GM12878 (cell line): ENCODE results near the gene TOMM34.

Source experiments
- CHD2 ChIP-seq: IDR thresholded peaks from 2 replicates; pipeline ENCODE4 v1.6.1; 2011; ENCODE audit warnings: low read depth, low read length, improper control_type of control experiment, borderline replicate concordance
- CTCF ChIP-seq, 3 experiments: IDR thresholded peaks in 2 of 3; conservative IDR thresholded peaks in 1 of 3; 2 replicates each; pipeline ENCODE4 v1.5.1; 2011; ENCODE audit warnings: low read depth in 3 of 3, low read length in 3 of 3, mild to moderate bottlenecking in 3 of 3, control low read depth in 2 of 3, moderate library complexity in 2 of 3, inconsistent platforms in 1 of 3, mixed read lengths in 1 of 3; ENCODE audit not compliant: control insufficient read depth in 2 of 3, insufficient read depth in 1 of 3; ENCODE audit errors: extremely low read depth in 1 of 3
- FOS ChIP-seq: IDR thresholded peaks from 3 replicates; pipeline ENCODE4 v1.6.1; 2011; ENCODE audit warnings: borderline replicate concordance; ENCODE audit not compliant: insufficient read length; ENCODE audit errors: extremely low read depth
- LARP7 ChIP-seq: fragments of 450-650 bp; IDR thresholded peaks from 2 replicates; pipeline ENCODE4 v1.6.1; 2017; ENCODE audit warnings: mild to moderate bottlenecking
- MXI1 ChIP-seq: fragments of 150-350 bp; IDR thresholded peaks from 2 replicates; pipeline ENCODE4 v1.6.1; 2011; ENCODE audit warnings: low read depth, mild to moderate bottlenecking, inconsistent platforms, low read length, improper control_type of control experiment
- RAD51 ChIP-seq: fragments of 450-650 bp; IDR thresholded peaks from 2 replicates; pipeline ENCODE4 v1.6.1; 2016; ENCODE audit warnings: moderate library complexity, mild to moderate bottlenecking, inconsistent platforms
- STAT1 ChIP-seq: fragments of 450-650 bp; conservative IDR thresholded peaks from 2 replicates; pipeline ENCODE4 v1.6.1; 2014; ENCODE audit warnings: antibody characterized with exemption, mild to moderate bottlenecking
- USF2 ChIP-seq: IDR thresholded peaks from 2 replicates; pipeline ENCODE4 v1.6.1; 2011; ENCODE audit warnings: low read depth, low read length, improper control_type of control experiment, borderline replicate concordance
- TF ChIP-seq, protein P1 (sequence below): fragments of 450-650 bp; IDR thresholded peaks from 2 replicates; pipeline ENCODE4 v1.6.1; 2018; ENCODE audit warnings: mild to moderate bottlenecking, low read depth, moderate library complexity; ENCODE audit not compliant: partially characterized antibody

DNA sequence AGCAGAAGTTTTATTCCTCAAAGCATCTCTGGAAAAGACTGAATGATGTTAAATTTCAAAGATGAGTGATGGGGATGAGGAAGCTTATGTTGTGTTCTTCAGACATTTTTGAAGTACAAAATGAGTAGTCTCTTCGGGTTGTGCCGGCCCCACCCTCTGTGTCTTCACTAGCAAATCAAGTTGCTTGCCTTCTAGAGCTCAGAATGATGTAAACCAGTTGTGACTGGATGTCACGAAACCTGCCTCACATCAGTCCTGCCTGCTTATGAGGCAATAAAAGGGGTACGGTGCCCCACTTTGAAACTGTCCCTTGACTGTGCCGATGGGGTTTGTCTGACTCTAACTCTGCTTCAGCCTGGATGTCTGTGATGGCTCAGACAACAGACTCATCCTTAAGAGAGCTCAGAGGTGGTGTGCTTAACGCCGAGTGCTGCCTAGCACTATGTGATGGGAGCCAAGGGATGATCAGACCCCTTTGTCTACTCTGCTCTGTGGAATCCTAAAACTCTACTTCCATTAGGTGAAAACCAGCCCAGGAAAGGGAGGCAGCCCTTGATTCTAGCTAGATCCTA lies 19.0 kb downstream of the TOMM34 start:
- TF ChIP-seq LARP7 = no peak
- TF ChIP-seq CTCF (IDR thresholded peaks at IDR 0.05 in 2 of 3, conservative IDR thresholded peaks at IDR 0.05 in 1 of 3; ENCODE audit: control insufficient read depth in 2 of 3, extremely low read depth in 1 of 3, insufficient read depth in 1 of 3, low read depth in 3 of 3, low read length in 3 of 3) = no peak
- no peak for TF ChIP-seq MXI1
- TF ChIP-seq CHD2 = no peak
- no peak for TF ChIP-seq USF2
- no peak for TF ChIP-seq STAT1
- TF ChIP-seq FOS = no peak
- TF ChIP-seq, protein P1, sequence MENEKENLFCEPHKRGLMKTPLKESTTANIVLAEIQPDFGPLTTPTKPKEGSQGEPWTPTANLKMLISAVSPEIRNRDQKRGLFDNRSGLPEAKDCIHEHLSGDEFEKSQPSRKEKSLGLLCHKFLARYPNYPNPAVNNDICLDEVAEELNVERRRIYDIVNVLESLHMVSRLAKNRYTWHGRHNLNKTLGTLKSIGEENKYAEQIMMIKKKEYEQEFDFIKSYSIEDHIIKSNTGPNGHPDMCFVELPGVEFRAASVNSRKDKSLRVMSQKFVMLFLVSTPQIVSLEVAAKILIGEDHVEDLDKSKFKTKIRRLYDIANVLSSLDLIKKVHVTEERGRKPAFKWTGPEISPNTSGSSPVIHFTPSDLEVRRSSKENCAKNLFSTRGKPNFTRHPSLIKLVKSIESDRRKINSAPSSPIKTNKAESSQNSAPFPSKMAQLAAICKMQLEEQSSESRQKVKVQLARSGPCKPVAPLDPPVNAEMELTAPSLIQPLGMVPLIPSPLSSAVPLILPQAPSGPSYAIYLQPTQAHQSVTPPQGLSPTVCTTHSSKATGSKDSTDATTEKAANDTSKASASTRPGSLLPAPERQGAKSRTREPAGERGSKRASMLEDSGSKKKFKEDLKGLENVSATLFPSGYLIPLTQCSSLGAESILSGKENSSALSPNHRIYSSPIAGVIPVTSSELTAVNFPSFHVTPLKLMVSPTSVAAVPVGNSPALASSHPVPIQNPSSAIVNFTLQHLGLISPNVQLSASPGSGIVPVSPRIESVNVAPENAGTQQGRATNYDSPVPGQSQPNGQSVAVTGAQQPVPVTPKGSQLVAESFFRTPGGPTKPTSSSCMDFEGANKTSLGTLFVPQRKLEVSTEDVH = no peak
- TF ChIP-seq RAD51 = no peak
